IPS-11a (cell line): ENCODE results near the gene ATP8A2.

Experiments
- H3K4me3 ChIP-seq: one replicate; pipeline ENCODE4 v1.5.1; 2013; ENCODE audit warnings: low read depth, low read length, control low read depth

ATP8A2 gene

GRCh38 chr13:25873242-25873612 is 501.5 kb downstream of the ATP8A2 start:
- no peak overlapping the region for H3K4me3 ChIP-seq

GRCh38 chr13:25874064-25874737 is 502.4 kb downstream of the ATP8A2 start:
- no peak overlapping the region for H3K4me3 ChIP-seq

- H3K4me3 ChIP-seq, result no peak overlapping the region
These were observed 503.1 kb downstream of the ATP8A2 start for GRCh38 chr13:25874907-25875306.

GRCh38 chr13:25876247-25876646 is 504.5 kb downstream of the ATP8A2 start:
- H3K4me3 ChIP-seq, result no peak overlapping the region

- no peak overlapping the region for H3K4me3 ChIP-seq
These were observed 507.7 kb downstream of the ATP8A2 start for GRCh38 chr13:25879466-25879865.

- no peak overlapping the region for H3K4me3 ChIP-seq
These were observed 509.6 kb downstream of the ATP8A2 start for GRCh38 chr13:25881136-25881926.

GRCh38 chr13:25881971-25882451 is 510.2 kb downstream of the ATP8A2 start:
- no peak overlapping the region for H3K4me3 ChIP-seq

- H3K4me3 ChIP-seq, result no peak overlapping the region
These were observed 510.9 kb downstream of the ATP8A2 start for GRCh38 chr13:25882466-25883357.

GRCh38 chr13:25885418-25885817 is 513.6 kb downstream of the ATP8A2 start:
- H3K4me3 ChIP-seq, result no peak overlapping the region

- no peak overlapping the region for H3K4me3 ChIP-seq
These were observed 514.9 kb downstream of the ATP8A2 start for GRCh38 chr13:25886438-25887214.

- no peak overlapping the region for H3K4me3 ChIP-seq
These were observed 516.3 kb downstream of the ATP8A2 start for GRCh38 chr13:25887962-25888655.

GRCh38 chr13:25890671-25891212 is 519.0 kb downstream of the ATP8A2 start:
- no peak overlapping the region for H3K4me3 ChIP-seq

- no peak overlapping the region for H3K4me3 ChIP-seq
These were observed 527.2 kb downstream of the ATP8A2 start for GRCh38 chr13:25898991-25899390.

- no peak overlapping the region for H3K4me3 ChIP-seq
These were observed 527.7 kb downstream of the ATP8A2 start for GRCh38 chr13:25899464-25899863.

GRCh38 chr13:25899952-25900351 is 528.2 kb downstream of the ATP8A2 start:
- no peak overlapping the region for H3K4me3 ChIP-seq

GRCh38 chr13:25901460-25902376 is 529.9 kb downstream of the ATP8A2 start:
- H3K4me3 ChIP-seq, result no peak overlapping the region

GRCh38 chr13:25902455-25902854 is 530.7 kb downstream of the ATP8A2 start:
- no peak overlapping the region for H3K4me3 ChIP-seq

- no peak overlapping the region for H3K4me3 ChIP-seq
These were observed 531.1 kb downstream of the ATP8A2 start for GRCh38 chr13:25902891-25903341.
